ENCODE measurements around the gene FETUB. TPM values are rescaled to one million over a fixed set of nuclear protein-coding genes. Genes with fewer than 3 reads are reported as not detected.

FETUB gene
- total and polyA plus RNA-seq, 2 of the 8 experiments (the other 6 are each of a cell fraction or from before 2014, with no cell fraction given), result 0.15 TPM; not detected in 1

- TF ChIP-seq EP300 (IDR thresholded peaks at IDR 0.05; ENCODE audit: borderline replicate concordance in 1 of 2, low read depth in 2 of 2, low read length in 2 of 2), result no peak
- TF ChIP-seq NRF1 (IDR thresholded peaks at IDR 0.05; ENCODE audit: low read depth, low read length), result no peak
- no peak for TF ChIP-seq SP4 (IDR thresholded peaks at IDR 0.05; ENCODE audit: low read length)
- TF ChIP-seq USF2 (IDR thresholded peaks at IDR 0.05; ENCODE audit: low read length), result no peak
- no peak for TF ChIP-seq RXRA (IDR thresholded peaks at IDR 0.05; ENCODE audit: insufficient read depth, low read depth, low read length)
- no peak for TF ChIP-seq TAF7 (optimal IDR thresholded peaks at IDR 0.05; ENCODE audit: borderline replicate concordance, low read depth, low read length)
- no peak for TF ChIP-seq MAFK (IDR thresholded peaks at IDR 0.05; ENCODE audit: low read depth, low read length)
- TF ChIP-seq SRF (IDR thresholded peaks at IDR 0.05; ENCODE audit: low read depth, low read length), result no peak
- TF ChIP-seq SP2 (IDR thresholded peaks at IDR 0.05; ENCODE audit: low read length), result no peak
- peak; percentile 65 for TF ChIP-seq TBP (IDR thresholded peaks at IDR 0.05; ENCODE audit: low read depth, low read length)
- no peak for TF ChIP-seq BCL11A (IDR thresholded peaks at IDR 0.05; ENCODE audit: low read depth in 2 of 2, low read length in 2 of 2)
- peak in 1 of 2 experiments; percentile 40; a peak in 1 of 4 replicates for TF ChIP-seq RAD21 (IDR thresholded peaks at IDR 0.05 in 1 of 2, conservative IDR thresholded peaks at IDR 0.05 in 1 of 2; ENCODE audit: low read depth in 2 of 2, low read length in 2 of 2)
- no peak for TF ChIP-seq SIRT6 (IDR thresholded peaks at IDR 0.05; ENCODE audit: low read length)
Observed at GRCh38 chr3:186653984-186654383, 13.8 kb downstream of the FETUB start (continued).
